GM12892 (cell line): Measurements from ENCODE around the gene TNFSF10.

Experiments used
- DNase-seq: peaks from one replicate; pipeline ENCODE4 v3.0.0; 2011; ENCODE audit not compliant: insufficient read length
- FAIRE-seq: peaks from 2 replicates; lab custom pipeline; 2011; peaks lifted over from hg19 to GRCh38; lab: Jason Lieb, UNC
- POLR2A ChIP-seq: IDR thresholded peaks from 2 replicates; pipeline ENCODE4 v1.6.1; 2011; ENCODE audit warnings: low read depth, low read length, control low read depth
- POLR2AphosphoS5 ChIP-seq: IDR thresholded peaks from 2 replicates; pipeline ENCODE4 v1.6.1; 2011; ENCODE audit warnings: low read depth, low read length, control low read depth
- TAF1 ChIP-seq: IDR thresholded peaks from 2 replicates; pipeline ENCODE4 v1.6.1; 2011; ENCODE audit warnings: low read depth, mild to moderate bottlenecking, control low read depth, low read length, borderline replicate concordance

TNFSF10 gene

GRCh38 chr3:172557515-172558220, 34.4 kb upstream of the TNFSF10 start:
- FAIRE-seq (no peak), DNase-seq (no peak)
- TF ChIP-seq POLR2AphosphoS5 (no peak), TAF1 (no peak), POLR2A (no peak)

- no peak for DNase-seq
- FAIRE-seq, result no peak
- no peak for TF ChIP-seq POLR2A
- no peak for TF ChIP-seq POLR2AphosphoS5
- no peak for TF ChIP-seq TAF1
These were observed 30.5 kb upstream of the TNFSF10 start for GRCh38 chr3:172553526-172554252.

- FAIRE-seq, result no peak
These were observed 29.4 kb upstream of the TNFSF10 start for GRCh38 chr3:172552607-172553006.

GRCh38 chr3:172551874-172552273, 28.6 kb upstream of the TNFSF10 start:
- DNase-seq (no peak), FAIRE-seq (no peak)
- TF ChIP-seq TAF1 (no peak), POLR2AphosphoS5 (no peak), POLR2A (no peak)

More at GRCh38 chr3:172552607-172553006, 29.4 kb upstream of the TNFSF10 start:
- DNase-seq, result no peak
- TF ChIP-seq POLR2AphosphoS5 (no peak), TAF1 (no peak), POLR2A (no peak)

GRCh38 chr3:172550347-172550943, 27.2 kb upstream of the TNFSF10 start:
- FAIRE-seq, result no peak
- TF ChIP-seq POLR2A (no peak), TAF1 (no peak), POLR2AphosphoS5 (no peak)
- DNase-seq, result no peak

GRCh38 chr3:172549144-172549543, 25.9 kb upstream of the TNFSF10 start:
- no peak for FAIRE-seq
- TF ChIP-seq POLR2AphosphoS5 (no peak), POLR2A (no peak), TAF1 (no peak)

GRCh38 chr3:172546628-172547214, 23.5 kb upstream of the TNFSF10 start:
- FAIRE-seq (no peak), DNase-seq (no peak)
- TF ChIP-seq POLR2AphosphoS5 (no peak), POLR2A (no peak), TAF1 (no peak)

More at GRCh38 chr3:172549144-172549543, 25.9 kb upstream of the TNFSF10 start:
- no peak for DNase-seq

GRCh38 chr3:172546105-172546504, 22.9 kb upstream of the TNFSF10 start:
- no peak for FAIRE-seq
- no peak for DNase-seq
- TF ChIP-seq POLR2AphosphoS5, result no peak
- no peak for TF ChIP-seq TAF1
- TF ChIP-seq POLR2A, result no peak

GRCh38 chr3:172544404-172544803, 21.2 kb upstream of the TNFSF10 start:
- FAIRE-seq, result no peak
- TF ChIP-seq TAF1 (no peak), POLR2AphosphoS5 (no peak), POLR2A (no peak)
- DNase-seq, result no peak

GRCh38 chr3:172543884-172544283, 20.7 kb upstream of the TNFSF10 start:
- TF ChIP-seq POLR2AphosphoS5 (no peak), POLR2A (no peak), TAF1 (no peak)
- FAIRE-seq, result no peak
- no peak for DNase-seq

- DNase-seq, result no peak
- no peak for FAIRE-seq
- TF ChIP-seq TAF1 (no peak), POLR2AphosphoS5 (no peak), POLR2A (no peak)
These were observed 20.2 kb upstream of the TNFSF10 start for GRCh38 chr3:172543419-172543818.
